H1 (cell line): ENCODE measurements around the gene ING5. TPM values are rescaled to one million over a fixed set of nuclear protein-coding genes. Genes with fewer than 3 reads are reported as not detected.

Experiments
- CTCF ChIA-PET: fragments of 300-600 bp; sonication (Branson Sonifier 250); formaldehyde crosslinking; loops from one replicate; lab custom pipeline; 2021; ENCODE audit not compliant: partially characterized antibody; lab: Charles Lee
- POLR2A ChIA-PET: fragments of 300-600 bp; sonication (Branson Sonifier 250); formaldehyde crosslinking; loops from one replicate; lab custom pipeline; 2021; ENCODE audit warnings: inconsistent platforms; ENCODE audit not compliant: partially characterized antibody; lab: Charles Lee
- DNase-seq, 2 experiments: peaks; one replicate each; pipeline versions ENCODE4 v3.0.0 to v3.0.0-alpha.2; 2010 to 2022; ENCODE audit warnings: low spot score in 2 of 2, low read depth in 1 of 2, mixed read lengths in 1 of 2
- FAIRE-seq: peaks from 2 replicates; lab custom pipeline; 2011; peaks lifted over from hg19 to GRCh38; lab: Jason Lieb, UNC
- H2AFZ ChIP-seq: 2 replicates; pipeline ENCODE4 v1.8.1; 2012; ENCODE audit warnings: low read length, inconsistent platforms
- H2AK5ac ChIP-seq: 2 replicates; pipeline ENCODE4 v1.6.1; 2013; ENCODE audit warnings: low read depth, low read length
- H2BK120ac ChIP-seq: replicated peaks from 2 replicates; pipeline ENCODE3; 2013; ENCODE audit warnings: low read depth, low read length, inconsistent platforms
- H2BK12ac ChIP-seq: 2 replicates; pipeline ENCODE4 v1.6.1; 2013; ENCODE audit warnings: low read depth, low read length
- H2BK15ac ChIP-seq: 2 replicates; pipeline ENCODE4 v1.6.1; 2013; ENCODE audit warnings: low read length
- H2BK20ac ChIP-seq: 2 replicates; pipeline ENCODE4 v1.6.1; 2013; ENCODE audit warnings: low read length
- H2BK5ac ChIP-seq: 2 replicates; pipeline ENCODE4 v1.6.1; 2013; ENCODE audit warnings: low read depth, low read length
- H3K14ac ChIP-seq: 2 replicates; pipeline ENCODE4 v1.6.1; 2013; ENCODE audit warnings: inconsistent platforms; ENCODE audit not compliant: insufficient read length
- H3K18ac ChIP-seq: 2 replicates; pipeline ENCODE4 v1.6.1; 2013; ENCODE audit warnings: low read length; ENCODE audit errors: extremely low read depth
- H3K23ac ChIP-seq: 2 replicates; pipeline ENCODE4 v1.6.1; 2013; ENCODE audit warnings: inconsistent platforms; ENCODE audit not compliant: insufficient read length
- H3K23me2 ChIP-seq: 2 replicates; pipeline ENCODE4 v1.6.1; 2013; ENCODE audit warnings: low read depth, low read length
- H3K27ac ChIP-seq: 2 replicates; pipeline ENCODE4 v1.6.1; 2011; ENCODE audit warnings: low read depth, low read length, inconsistent platforms
- H3K27me3 ChIP-seq, 4 experiments: replicated peaks in 1 of 4; 1 replicate in 1 of 4; 2 replicates in 3 of 4; pipeline versions ENCODE4 v1.6.1 to v1.8.1; 2011 to 2013; ENCODE audit warnings: low read length in 3 of 4, mild to moderate bottlenecking in 3 of 4, inconsistent platforms in 2 of 4, mixed read lengths in 2 of 4, moderate library complexity in 1 of 4; ENCODE audit not compliant: control insufficient read depth in 3 of 4, insufficient read depth in 3 of 4; ENCODE audit errors: extremely low read depth in 1 of 4
- H3K36me3 ChIP-seq, 4 experiments: 2 replicates each; pipeline versions ENCODE4 v1.6.1 to v1.8.1; 2011 to 2013; ENCODE audit warnings: mild to moderate bottlenecking in 4 of 4, low read length in 3 of 4, moderate library complexity in 2 of 4, control low read depth in 1 of 4, inconsistent platforms in 1 of 4; ENCODE audit not compliant: insufficient read depth in 4 of 4, control insufficient read depth in 2 of 4
- H3K4ac ChIP-seq: replicated peaks from 2 replicates; pipeline ENCODE3; 2013; ENCODE audit warnings: low read length, low read depth, mixed read lengths, inconsistent platforms; ENCODE audit not compliant: insufficient read length
- H3K4me1 ChIP-seq, 4 experiments: replicated peaks in 1 of 4; 1 replicate in 1 of 4; 2 replicates in 3 of 4; pipeline versions ENCODE4 v1.6.1 to v1.8.1; 2011 to 2013; ENCODE audit warnings: low read length in 3 of 4, inconsistent platforms in 2 of 4, mixed read lengths in 1 of 4; ENCODE audit not compliant: insufficient read depth in 4 of 4, control insufficient read depth in 3 of 4
- H3K4me2 ChIP-seq, 2 experiments: 2 replicates each; pipeline versions ENCODE4 v1.6.1 to v1.8.1; 2011 to 2013; ENCODE audit warnings: low read depth in 2 of 2, low read length in 2 of 2, control low read depth in 1 of 2, inconsistent platforms in 1 of 2, mild to moderate bottlenecking in 1 of 2; ENCODE audit not compliant: insufficient read depth in 1 of 2
- H3K4me3 ChIP-seq, 4 experiments: fragments of 200-600, 300-600 bp in 1 of 4; sonication (generic), shearing (Covaris generic), sonication (Bioruptor Twin) in 1 of 4; 2 replicates each; pipeline versions ENCODE4 v1.5.1 to v1.8.1; 2011 to 2016; ENCODE audit warnings: low read length in 4 of 4, low read depth in 3 of 4, control low read depth in 2 of 4, inconsistent platforms in 2 of 4, mild to moderate bottlenecking in 2 of 4, mixed read lengths in 1 of 4, moderate library complexity in 1 of 4; ENCODE audit not compliant: insufficient read depth in 2 of 4; ENCODE audit errors: extremely low read depth in 1 of 4
- H3K56ac ChIP-seq: replicated peaks from 2 replicates; pipeline ENCODE3; 2013; ENCODE audit warnings: low read depth, mild to moderate bottlenecking, mixed read lengths, low read length, inconsistent platforms; ENCODE audit not compliant: insufficient read length
- H3K79me1 ChIP-seq: 2 replicates; pipeline ENCODE4 v1.6.1; 2013; ENCODE audit warnings: low read depth, low read length, control low read depth
- H3K79me2 ChIP-seq, 2 experiments: 2 replicates each; pipeline versions ENCODE4 v1.6.1 to v1.8.1; 2012 to 2013; ENCODE audit warnings: low read length in 2 of 2, mild to moderate bottlenecking in 2 of 2, inconsistent platforms in 1 of 2; ENCODE audit not compliant: insufficient read depth in 2 of 2, control insufficient read depth in 1 of 2
- H3K9ac ChIP-seq, 4 experiments: replicated peaks in 1 of 4; 1 replicate in 1 of 4; 2 replicates in 3 of 4; pipeline versions ENCODE4 v1.6.1 to v1.8.1; 2011 to 2013; ENCODE audit warnings: low read depth in 3 of 4, low read length in 3 of 4, control low read depth in 2 of 4, mild to moderate bottlenecking in 2 of 4, moderate library complexity in 2 of 4, inconsistent platforms in 1 of 4; ENCODE audit errors: extremely low read depth in 1 of 4
- H3K9me3 ChIP-seq, 2 experiments: 2 replicates each; pipeline versions ENCODE4 v1.6.1 to v1.8.1; 2012 to 2013; ENCODE audit warnings: mild to moderate bottlenecking in 2 of 2, moderate library complexity in 2 of 2, control low read depth in 1 of 2, inconsistent platforms in 1 of 2, low read depth in 1 of 2, low read length in 1 of 2, mixed read lengths in 1 of 2; ENCODE audit not compliant: insufficient read depth in 2 of 2
- H4K20me1 ChIP-seq, 2 experiments: replicated peaks in 1 of 2; 2 replicates each; pipeline versions ENCODE3 to v1.8.1; 2011 to 2013; ENCODE audit warnings: inconsistent platforms in 2 of 2, low read length in 2 of 2, mild to moderate bottlenecking in 1 of 2; ENCODE audit not compliant: insufficient read depth in 2 of 2, control insufficient read depth in 1 of 2
- H4K5ac ChIP-seq: 2 replicates; pipeline ENCODE4 v1.6.1; 2013; ENCODE audit warnings: low read length, low read depth, mixed read lengths, inconsistent platforms; ENCODE audit not compliant: insufficient read length
- H4K8ac ChIP-seq: 2 replicates; pipeline ENCODE4 v1.8.0; 2013; ENCODE audit warnings: mild to moderate bottlenecking, moderate library complexity, low read length, inconsistent platforms; ENCODE audit not compliant: insufficient read depth; ENCODE audit errors: extremely low read depth
- H4K91ac ChIP-seq: replicated peaks from 2 replicates; pipeline ENCODE3; 2013; ENCODE audit warnings: low read length, mixed read lengths, inconsistent platforms; ENCODE audit not compliant: insufficient read length
- WGBS, 2 experiments: shearing (Covaris generic) in 1 of 2; methylation state at CpG; one replicate each; pipeline versions ENCODE4 v1.1.6 to v1.1.7; 2013 to 2015; ENCODE audit warnings: low lambda C conversion rate in 2 of 2, mixed read lengths in 2 of 2, inconsistent platforms in 1 of 2, low coverage in 1 of 2, missing lambda C conversion rate in 1 of 2; ENCODE audit not compliant: insufficient replicate concordance in 2 of 2, insufficient coverage in 1 of 2, insufficient read length in 1 of 2; ENCODE audit errors: extremely low coverage in 1 of 2, missing lambda C conversion rate in 1 of 2; 5-methylcytosine and 5-hydroxymethylcytosine counted together
- polyA plus RNA-seq, 7 experiments: library from polyadenylated mRNA; depleted of rRNA in 3 of 7; stranded (reverse) in 5 of 7; unstranded in 2 of 7; fragments of >200 nt in 5 of 7; fragments of 200-250 nt in 2 of 7; gene quantifications; 1 replicate in 5 of 7; 2 replicates in 1 of 7; 4 replicates in 1 of 7; pipeline versions ENCODE4 v1.2.1 to v1.2.3, GENCODE V29; 2011 to 2013; ENCODE audit warnings: missing spikeins in 2 of 7, mixed read lengths in 2 of 7
- total RNA-seq: library from RNA; stranded (reverse); fragmentation: NEBNext Ultra II Directional; extraction: Animal tissue kit (Norgen Biotek cat#: 25700); gene quantifications from 2 replicates; pipeline ENCODE4 v1.2.1, GENCODE V29; 2021

The ING5 gene
- total and polyA plus RNA-seq, 2 of the 8 experiments (the other 6 are each of a cell fraction or from before 2014, with no cell fraction given), result 41.5 to 47.4 TPM

DNA sequence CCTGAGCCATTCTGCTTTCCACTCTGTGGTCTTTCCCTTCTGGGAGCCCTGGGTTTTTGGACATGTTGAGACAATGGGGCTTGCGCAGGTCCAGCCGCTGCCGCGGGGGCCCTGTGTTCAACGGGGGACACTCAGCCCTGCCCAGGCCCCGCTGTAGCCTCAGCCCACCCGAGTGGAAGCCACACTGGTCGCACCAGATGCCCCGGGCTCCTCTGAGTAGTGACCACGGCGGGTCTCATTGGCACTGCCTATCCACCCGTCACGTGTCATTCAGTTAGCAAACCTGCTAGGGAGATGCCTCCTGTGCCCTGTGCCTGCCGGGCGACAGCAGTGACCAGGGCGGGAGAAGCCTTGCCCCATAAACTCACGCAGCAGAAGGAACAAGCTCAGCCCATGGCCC, 51.7 kb downstream of the ING5 start:
- Histone ChIP-seq H3K56ac (no peak overlapping the region), H3K79me1 (no peaks in the 10 kb centered on the region), H2BK20ac (no peak overlapping the region), H3K9ac (no peak overlapping the region), H3K18ac (no peak overlapping the region; the same call in 1 of the 2 replicates), H3K9me3 (no peaks in the 10 kb centered on the region), H3K23ac (no peak overlapping the region), H3K79me2 (no peaks in the 10 kb centered on the region), H2BK15ac (no peak overlapping the region), H3K14ac (no peak overlapping the region), H2BK5ac (peak overlapping the region; percentile 71; the same call in 1 of the 2 replicates), H3K4me2 (no peak overlapping the region), H3K23me2 (no peaks in the 10 kb centered on the region), H2AFZ (no peak overlapping the region), H2BK12ac (no peak overlapping the region), H3K36me3 (no peaks in the 10 kb centered on the region; a peak in 2 of 8 replicates), H4K20me1 (peaks cover 0 to 6% of the 10 kb centered on the region in 2 experiments), H2BK120ac (no peak overlapping the region), H3K27me3 (no peaks in the 10 kb centered on the region), H4K91ac (peak overlapping the region; percentile 40), H3K4ac (no peak overlapping the region), H4K8ac (no peak overlapping the region), H3K4me1 (no peaks in the 10 kb centered on the region), H3K4me3 (no peak overlapping the region), H2AK5ac (no peak overlapping the region), H3K27ac (peak overlapping the region; percentile 58), H4K5ac (no peak overlapping the region)
- POLR2A ChIA-PET, result no interaction called here
- WGBS, 2 experiments, result 92% methylated on average over 17 of the region's 17 CpGs; no CpG with 5 or more reads in 1 of the 2 experiments
- FAIRE-seq (no peak), DNase-seq (no peak)
- CTCF ChIA-PET, result no interaction called here
